HepG2 (cell line): ENCODE measurements around the gene FRMD4A. TPM values are rescaled to one million over a fixed set of nuclear protein-coding genes. Genes with fewer than 3 reads are reported as not detected.

Experiments
- ATAC-seq: fragments of 200-7000 bp; cut with Tn5 transposase; 3 replicates; pipeline ENCODE4 v1.9.1; 2020; ENCODE audit warnings: mild to moderate bottlenecking, moderate library complexity
- BruUV-seq: library from RNA; stranded (reverse); fragments of 400-500 nt; replicated peaks from 2 replicates; lab custom pipeline; 2021; lab: Mats Ljungman, UMichigan
- CTCF ChIA-PET: fragments of 300-600 bp; formaldehyde crosslinking; extraction: SDS; loops from one replicate; lab custom pipeline; 2021; ENCODE audit warnings: low total read pairs, inconsistent platforms, low intra/inter-chr PET ratio; lab: Yijun Ruan, JAX
- POLR2A ChIA-PET: fragments of 350-600 bp; sonication (Branson Sonifier 250); formaldehyde crosslinking; loops from one replicate; lab custom pipeline; 2020; ENCODE audit warnings: antibody characterized with exemption, inconsistent platforms; lab: Yijun Ruan, JAX
- DNase-seq: peaks from one replicate; pipeline ENCODE4 v3.0.0-alpha.2; 2015; ENCODE audit warnings: low spot score
- FAIRE-seq: peaks from 3 replicates; lab custom pipeline; 2011; peaks lifted over from hg19 to GRCh38; lab: Jason Lieb, UNC
- H2AFZ ChIP-seq: one replicate; pipeline ENCODE4 v1.6.1; 2011; ENCODE audit warnings: low read length, inconsistent platforms
- H3K27ac ChIP-seq: fragments of 300-600 bp; 3 replicates; pipeline ENCODE4 v1.8.0; 2011; ENCODE audit warnings: mixed run types, mild to moderate bottlenecking, mixed read lengths, low read length, inconsistent platforms; ENCODE audit not compliant: insufficient read depth; ENCODE audit errors: extremely low read length
- H3K27me3 ChIP-seq, 2 experiments: fragments of 200-600 bp in 1 of 2; 2 replicates in 1 of 2; 3 replicates in 1 of 2; pipeline versions ENCODE4 v1.6.0 to v1.8.0; 2011; ENCODE audit warnings: low read length in 2 of 2, mild to moderate bottlenecking in 2 of 2, moderate library complexity in 2 of 2, inconsistent platforms in 1 of 2; ENCODE audit not compliant: insufficient read depth in 2 of 2, control insufficient read depth in 1 of 2
- H3K36me3 ChIP-seq, 2 experiments: fragments of 200-600 bp in 1 of 2; replicated peaks in 1 of 2; 2 replicates in 1 of 2; 3 replicates in 1 of 2; pipeline versions ENCODE4 v1.5.1 to v1.8.0; 2011; ENCODE audit warnings: low read length in 2 of 2, inconsistent platforms in 1 of 2; ENCODE audit not compliant: insufficient read depth in 2 of 2, control insufficient read depth in 1 of 2
- H3K4me1 ChIP-seq: 2 replicates; pipeline ENCODE4 v1.5.1; 2012; ENCODE audit warnings: low read length, inconsistent platforms; ENCODE audit not compliant: insufficient read depth
- H3K4me2 ChIP-seq: 2 replicates; pipeline ENCODE4 v1.6.0; 2011; ENCODE audit warnings: low read depth, low read length, inconsistent platforms
- H3K4me3 ChIP-seq, 3 experiments: fragments of 200-600 bp in 1 of 3; sonication (generic), shearing (Covaris generic) in 1 of 3; replicated peaks in 1 of 3; 2 replicates each; pipeline ENCODE4 v1.5.1; 2011 to 2016; ENCODE audit warnings: low read length in 3 of 3, inconsistent platforms in 2 of 3, low read depth in 2 of 3, mild to moderate bottlenecking in 2 of 3, control low read depth in 1 of 3, mixed read lengths in 1 of 3; ENCODE audit not compliant: insufficient read depth in 1 of 3
- H3K79me2 ChIP-seq: one replicate; pipeline ENCODE4 v1.6.1; 2011; ENCODE audit warnings: low read length, inconsistent platforms; ENCODE audit not compliant: insufficient read depth
- H3K9ac ChIP-seq: 2 replicates; pipeline ENCODE4 v1.6.0; 2011; ENCODE audit warnings: mild to moderate bottlenecking, low read depth, low read length, inconsistent platforms; ENCODE audit not compliant: insufficient read depth
- H3K9me3 ChIP-seq: 2 replicates; pipeline ENCODE4 v1.5.1; 2012; ENCODE audit warnings: mild to moderate bottlenecking, low read length
- H4K20me1 ChIP-seq: 2 replicates; pipeline ENCODE4 v1.6.0; 2011; ENCODE audit warnings: inconsistent platforms, mild to moderate bottlenecking, low read length, moderate library complexity; ENCODE audit not compliant: insufficient read depth
- FOXP1 ChIP-seq, 2 experiments: fragments of 450-650 bp in 1 of 2; IDR thresholded peaks; 2 replicates each; pipeline ENCODE4 v1.6.1; 2017 to 2018; ENCODE audit warnings: antibody characterized with exemption in 1 of 2
- KDM2A ChIP-seq: sonication (generic); formaldehyde crosslinking; IDR thresholded peaks from 2 replicates; pipeline ENCODE4 v1.4.0; 2020; ENCODE audit warnings: low read depth, missing genetic modification reagents, borderline replicate concordance
- NPAS2 ChIP-seq: sonication (generic); formaldehyde crosslinking; IDR thresholded peaks from 2 replicates; pipeline ENCODE4 v1.8.0; 2022; ENCODE audit warnings: mild to moderate bottlenecking, missing genetic modification reagents, borderline replicate concordance
- PHF21A ChIP-seq: sonication (generic); formaldehyde crosslinking; IDR thresholded peaks from 2 replicates; pipeline ENCODE4 v1.5.0; 2020; ENCODE audit warnings: mild to moderate bottlenecking, missing genetic modification reagents
- PHF5A ChIP-seq: IDR thresholded peaks from one replicate; pipeline ENCODE4 v1.6.1; 2018; ENCODE audit warnings: low read depth, missing genetic modification reagents; ENCODE audit not compliant: unreplicated experiment
- REXO4 ChIP-seq: sonication (generic); formaldehyde crosslinking; IDR thresholded peaks from 2 replicates; pipeline ENCODE4 v1.8.0; 2022; ENCODE audit warnings: missing genetic modification reagents, mild to moderate bottlenecking, borderline replicate concordance
- XRCC5 ChIP-seq: fragments of 200-400 bp; formaldehyde crosslinking; optimal IDR thresholded peaks from 2 replicates; pipeline ENCODE3; 2017; ENCODE audit warnings: mild to moderate bottlenecking, low read length
- ZKSCAN1 ChIP-seq: fragments of 150-350 bp; IDR thresholded peaks from 2 replicates; pipeline ENCODE4 v1.6.1; 2014; ENCODE audit warnings: low read length
- ZNF24 ChIP-seq: fragments of 450-650 bp; IDR thresholded peaks from 2 replicates; pipeline ENCODE4 v1.6.1; 2017; ENCODE audit warnings: antibody characterized with exemption, mild to moderate bottlenecking
- ZNF44 ChIP-seq: sonication (generic); formaldehyde crosslinking; IDR thresholded peaks from 2 replicates; pipeline ENCODE4 v1.5.1; 2020; ENCODE audit warnings: mild to moderate bottlenecking, missing genetic modification reagents
- ZNF512 ChIP-seq: sonication (generic); formaldehyde crosslinking; IDR thresholded peaks from 2 replicates; pipeline ENCODE4 v1.4.0; 2020; ENCODE audit warnings: mild to moderate bottlenecking, missing genetic modification reagents
- ZNF550 ChIP-seq: sonication (generic); formaldehyde crosslinking; IDR thresholded peaks from 2 replicates; pipeline ENCODE4 v1.4.0; 2020; ENCODE audit warnings: mild to moderate bottlenecking, missing genetic modification reagents, borderline replicate concordance
- ZNF609 ChIP-seq: sonication (generic); formaldehyde crosslinking; IDR thresholded peaks from 2 replicates; pipeline ENCODE4 v1.4.0; 2020; ENCODE audit warnings: mild to moderate bottlenecking, missing genetic modification reagents, borderline replicate concordance
- ZNF75D ChIP-seq: sonication (generic); formaldehyde crosslinking; IDR thresholded peaks from 2 replicates; pipeline ENCODE4 v1.8.1; 2023; ENCODE audit warnings: missing genetic modification reagents, mild to moderate bottlenecking, borderline replicate concordance
- ZNF816 ChIP-seq: sonication (generic); formaldehyde crosslinking; IDR thresholded peaks from 2 replicates; pipeline ENCODE4 v1.8.0; 2022; ENCODE audit warnings: missing genetic modification reagents, mild to moderate bottlenecking, borderline replicate concordance
- ZNF839 ChIP-seq: sonication (generic); formaldehyde crosslinking; IDR thresholded peaks from 2 replicates; pipeline ENCODE4 v1.4.0; 2020; ENCODE audit warnings: missing genetic modification reagents, mild to moderate bottlenecking, borderline replicate concordance
- WGBS: methylation state at CpG from one replicate; pipeline ENCODE4 v1.1.6; 2017; ENCODE audit warnings: low lambda C conversion rate; 5-methylcytosine and 5-hydroxymethylcytosine counted together
- in situ Hi-C: cut with HindIII; loops from 2 replicates; pipeline ENCODE4 v1.10.0; 2017; ENCODE audit warnings: low pct_unique_long_range_greater_than_20kb; ENCODE audit not compliant: extremely low pct_ligation_motif_present
- intact Hi-C: fragments of 100-400 bp; cut with micrococcal nuclease; formaldehyde crosslinking; loops from one replicate; pipeline ENCODE4 v1.10.0; 2022; ENCODE audit not compliant: unreplicated experiment
- polyA plus RNA-seq, 8 experiments: library from polyadenylated mRNA; depleted of rRNA in 3 of 8; stranded (reverse) in 7 of 8; unstranded in 1 of 8; fragments of >200 nt; fragmentation: Illumina TruSeq in 4 of 8; extraction: Trizol in 4 of 8; gene quantifications; 2 replicates each; pipeline versions ENCODE4 v1.2.1 to v1.2.3, GENCODE V29; 2011 to 2016; ENCODE audit warnings: low read depth in 4 of 8, missing spikeins in 1 of 8, mixed read lengths in 1 of 8; ENCODE audit not compliant: insufficient read depth in 1 of 8
- total RNA-seq, 5 experiments: library from RNA; depleted of rRNA; stranded (reverse); fragments of >200 nt; fragmentation: Illumina TruSeq; extraction: Trizol; gene quantifications; 2 replicates each; pipeline ENCODE4 v1.2.3, GENCODE V29; 2016; ENCODE audit warnings: low read depth in 1 of 5
- TF ChIP-seq, protein P1 (sequence below): sonication (generic); formaldehyde crosslinking; IDR thresholded peaks from 2 replicates; pipeline ENCODE4 v1.9.0; 2021; ENCODE audit warnings: missing genetic modification reagents, borderline replicate concordance

Gene FRMD4A
- total and polyA plus RNA-seq, 2 of the 13 experiments (the other 11 are each of a cell fraction or from before 2014, with no cell fraction given): 0.09 to 0.26 TPM

DNA sequence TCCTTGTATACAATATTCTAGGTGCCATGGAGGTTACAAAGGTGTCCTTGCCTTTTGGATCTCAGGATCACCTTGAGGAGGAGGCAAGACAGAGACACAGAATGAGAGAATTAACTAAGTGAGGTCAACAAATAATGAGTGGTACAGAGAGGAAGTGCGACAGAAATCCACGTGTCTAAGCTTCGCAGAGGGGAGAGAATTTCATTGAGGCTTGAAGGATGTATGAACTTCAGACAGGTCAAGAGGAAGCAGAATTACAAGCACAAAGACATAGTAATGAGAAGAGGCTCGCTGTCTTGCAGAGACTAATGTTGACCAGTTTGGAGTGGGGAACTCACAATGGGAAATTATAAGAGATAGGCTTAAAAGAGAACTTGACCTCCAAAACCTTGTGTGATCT, 308.7 kb downstream of the FRMD4A start:
- Histone ChIP-seq H3K27ac (no peak overlapping the region), H3K79me2 (no peaks in the 10 kb centered on the region), H3K4me2 (no peak overlapping the region), H3K36me3 (no peaks in the 10 kb centered on the region), H3K27me3 (peaks cover 4 to 20% of the 10 kb centered on the region in 2 experiments; a peak in 3 of 5 replicates), H2AFZ (no peak overlapping the region), H3K4me1 (no peaks in the 10 kb centered on the region), H3K9me3 (no peaks in the 10 kb centered on the region), H3K9ac (no peak overlapping the region)
- ChIA-PET CTCF (no interaction called here), POLR2A (no interaction called here)
- DNase-seq: no peak
- 0% methylated on average over 4 of the region's 4 CpGs for WGBS
- no peak for ATAC-seq
- intact Hi-C loops (no loop called here), in situ Hi-C loops (no loop called here)
- TF ChIP-seq, protein P1, sequence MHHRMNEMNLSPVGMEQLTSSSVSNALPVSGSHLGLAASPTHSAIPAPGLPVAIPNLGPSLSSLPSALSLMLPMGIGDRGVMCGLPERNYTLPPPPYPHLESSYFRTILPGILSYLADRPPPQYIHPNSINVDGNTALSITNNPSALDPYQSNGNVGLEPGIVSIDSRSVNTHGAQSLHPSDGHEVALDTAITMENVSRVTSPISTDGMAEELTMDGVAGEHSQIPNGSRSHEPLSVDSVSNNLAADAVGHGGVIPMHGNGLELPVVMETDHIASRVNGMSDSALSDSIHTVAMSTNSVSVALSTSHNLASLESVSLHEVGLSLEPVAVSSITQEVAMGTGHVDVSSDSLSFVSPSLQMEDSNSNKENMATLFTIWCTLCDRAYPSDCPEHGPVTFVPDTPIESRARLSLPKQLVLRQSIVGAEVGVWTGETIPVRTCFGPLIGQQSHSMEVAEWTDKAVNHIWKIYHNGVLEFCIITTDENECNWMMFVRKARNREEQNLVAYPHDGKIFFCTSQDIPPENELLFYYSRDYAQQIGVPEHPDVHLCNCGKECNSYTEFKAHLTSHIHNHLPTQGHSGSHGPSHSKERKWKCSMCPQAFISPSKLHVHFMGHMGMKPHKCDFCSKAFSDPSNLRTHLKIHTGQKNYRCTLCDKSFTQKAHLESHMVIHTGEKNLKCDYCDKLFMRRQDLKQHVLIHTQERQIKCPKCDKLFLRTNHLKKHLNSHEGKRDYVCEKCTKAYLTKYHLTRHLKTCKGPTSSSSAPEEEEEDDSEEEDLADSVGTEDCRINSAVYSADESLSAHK (CRISPR knock-in tag): no peak
- no peak for TF ChIP-seq ZNF816 (CRISPR knock-in tag)
- TF ChIP-seq REXO4 (CRISPR knock-in tag): no peak
- TF ChIP-seq NPAS2 (CRISPR knock-in tag): no peak
- no peak for TF ChIP-seq ZNF75D (CRISPR knock-in tag)
- TF ChIP-seq PHF21A (CRISPR knock-in tag): no peak
- TF ChIP-seq PHF5A: no peak
- no peak for TF ChIP-seq KDM2A (CRISPR knock-in tag)
- no peak for TF ChIP-seq ZKSCAN1
- no peak for TF ChIP-seq ZNF839 (CRISPR knock-in tag)
- no peak for TF ChIP-seq ZNF550
- no peak for TF ChIP-seq FOXP1 (IDR thresholded peaks at IDR 0.05)
- TF ChIP-seq FOXP1 (CRISPR knock-in tag; IDR thresholded peaks at IDR 0.05): no peak
- no peak for TF ChIP-seq ZNF44 (CRISPR knock-in tag)
- TF ChIP-seq ZNF24: no peak
- TF ChIP-seq XRCC5: no peak
- TF ChIP-seq ZNF512 (CRISPR knock-in tag): no peak
- no peak for TF ChIP-seq ZNF609 (CRISPR knock-in tag)
- TF ChIP-seq, all 625 proteins: peak for 0
- FAIRE-seq: no peak
- BruUV-seq: no TSS peak
- H4K20me1 ChIP-seq: no peaks in the 10 kb centered on the region
- no peak overlapping the region for H3K4me3 ChIP-seq
